ENCODE measurements around the gene NOL4L.

DNA sequence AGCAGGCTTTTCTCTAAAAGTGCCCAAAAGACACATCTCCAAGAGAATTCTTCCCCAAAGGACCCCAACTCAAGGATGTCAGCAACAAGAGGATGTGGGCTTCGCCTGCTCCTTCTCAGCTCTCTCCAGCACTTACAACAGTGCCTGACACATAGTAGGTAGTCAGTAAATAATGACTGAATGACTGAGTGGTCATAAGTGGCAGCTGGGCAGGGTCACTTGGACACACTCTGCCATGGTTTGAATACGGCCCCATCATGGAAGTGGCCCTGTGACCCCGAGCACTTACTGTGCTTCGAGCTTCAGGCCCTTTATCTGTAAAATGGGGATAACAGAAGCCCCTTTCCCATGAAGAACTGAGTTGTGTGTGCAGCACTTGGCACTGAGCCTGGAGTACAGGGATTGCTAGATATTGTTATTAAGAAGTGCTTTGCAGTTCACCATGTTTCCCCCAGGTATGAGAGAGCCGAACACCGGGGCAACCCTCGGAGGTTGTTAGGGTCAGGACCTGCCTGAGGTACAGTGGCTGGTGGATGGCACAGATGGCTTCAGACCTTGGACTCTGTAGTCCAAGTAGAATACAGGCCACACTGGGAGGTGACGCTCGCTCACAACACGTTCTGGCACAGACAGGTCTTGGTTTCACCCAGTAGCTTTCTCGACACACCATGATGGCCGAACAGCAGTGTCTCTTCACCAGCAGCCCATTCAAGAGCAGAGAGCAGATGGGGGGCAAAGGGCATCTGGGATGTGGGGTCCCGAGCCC, 56.0 kb downstream of the NOL4L start:
- TF ChIP-seq, protein P1, sequence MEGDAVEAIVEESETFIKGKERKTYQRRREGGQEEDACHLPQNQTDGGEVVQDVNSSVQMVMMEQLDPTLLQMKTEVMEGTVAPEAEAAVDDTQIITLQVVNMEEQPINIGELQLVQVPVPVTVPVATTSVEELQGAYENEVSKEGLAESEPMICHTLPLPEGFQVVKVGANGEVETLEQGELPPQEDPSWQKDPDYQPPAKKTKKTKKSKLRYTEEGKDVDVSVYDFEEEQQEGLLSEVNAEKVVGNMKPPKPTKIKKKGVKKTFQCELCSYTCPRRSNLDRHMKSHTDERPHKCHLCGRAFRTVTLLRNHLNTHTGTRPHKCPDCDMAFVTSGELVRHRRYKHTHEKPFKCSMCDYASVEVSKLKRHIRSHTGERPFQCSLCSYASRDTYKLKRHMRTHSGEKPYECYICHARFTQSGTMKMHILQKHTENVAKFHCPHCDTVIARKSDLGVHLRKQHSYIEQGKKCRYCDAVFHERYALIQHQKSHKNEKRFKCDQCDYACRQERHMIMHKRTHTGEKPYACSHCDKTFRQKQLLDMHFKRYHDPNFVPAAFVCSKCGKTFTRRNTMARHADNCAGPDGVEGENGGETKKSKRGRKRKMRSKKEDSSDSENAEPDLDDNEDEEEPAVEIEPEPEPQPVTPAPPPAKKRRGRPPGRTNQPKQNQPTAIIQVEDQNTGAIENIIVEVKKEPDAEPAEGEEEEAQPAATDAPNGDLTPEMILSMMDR (optimal IDR thresholded peaks at IDR 0.05 in 1 of 3, IDR thresholded peaks at IDR 0.05 in 1 of 3, conservative IDR thresholded peaks at IDR 0.05 in 1 of 3; ENCODE audit: extremely low read depth in 1 of 3, insufficient read depth in 2 of 3, low read length in 3 of 3), result no peak
- no peak for TF ChIP-seq EZH2 (IDR thresholded peaks at IDR 0.05; ENCODE audit: low read length)

Measured in keratinocyte (primary cell).